Upper lobe of left lung (tissue), 6 donors: ENCODE data around the gene DGKZ. TPM values are rescaled to one million over a fixed set of nuclear protein-coding genes. Genes with fewer than 3 reads are reported as not detected.

Experiments used
- ATAC-seq, 2 donors: fragments of 200-7000 bp; cut with Tn5 transposase; one replicate each; pipeline ENCODE4 v1.9.1; 2022; ENCODE audit warnings: mild to moderate bottlenecking in 2 of 2, moderate library complexity in 2 of 2; ENCODE audit not compliant: low FRiP score in 2 of 2
- DNase-seq, 2 donors: peaks; one replicate each; pipeline ENCODE4 v3.0.0-alpha.2; 2019 to 2020
- H3K27ac ChIP-seq, 4 donors: fragments of 200-600 bp; sonication (generic); one replicate each; pipeline ENCODE4 v1.5.1; 2016 to 2019
- H3K27me3 ChIP-seq, 4 donors: fragments of 200-600 bp; sonication (generic); one replicate each; pipeline ENCODE4 v1.5.1; 2017 to 2019
- H3K36me3 ChIP-seq, 4 donors: fragments of 200-600 bp; sonication (generic); one replicate each; pipeline ENCODE4 v1.5.1; 2016 to 2019
- H3K4me1 ChIP-seq, 4 donors: fragments of 200-600 bp; sonication (generic); one replicate each; pipeline ENCODE4 v1.5.1; 2018 to 2019
- H3K4me3 ChIP-seq, 4 donors: fragments of 200-600 bp; sonication (generic); one replicate each; pipeline ENCODE4 v1.5.1; 2017 to 2019; ENCODE audit warnings: mild to moderate bottlenecking in 2 of 4, moderate library complexity in 1 of 4
- H3K9me3 ChIP-seq, 4 donors: fragments of 200-600 bp; sonication (generic); one replicate each; pipeline ENCODE4 v1.5.1; 2018 to 2019
- CTCF ChIP-seq, 6 experiments: fragments of 450-650 bp in 4 of 6; fragments of 200-600 bp in 2 of 6; sonication (generic) in 2 of 6; IDR thresholded peaks; one replicate each; pipeline ENCODE4 v1.5.1; 2016 to 2019; ENCODE audit warnings: antibody characterized with exemption in 6 of 6
- EP300 ChIP-seq, 4 donors: sonication (generic); formaldehyde crosslinking; IDR thresholded peaks; one replicate each; pipeline ENCODE4 v1.5.1; 2017; ENCODE audit warnings: antibody characterized with exemption in 4 of 4, control low read depth in 2 of 4
- POLR2A ChIP-seq, 4 donors: fragments of 450-650 bp; IDR thresholded peaks; one replicate each; pipeline ENCODE4 v1.5.1; 2016 to 2017; ENCODE audit warnings: antibody characterized with exemption in 4 of 4, mild to moderate bottlenecking in 2 of 4
- POLR2AphosphoS5 ChIP-seq, 2 donors: sonication (generic); formaldehyde crosslinking; IDR thresholded peaks; one replicate each; pipeline ENCODE4 v1.5.1; 2017; ENCODE audit warnings: antibody characterized with exemption in 2 of 2
- WGBS, 2 donors: methylation state at CpG; one replicate each; pipeline ENCODE4 v1.1.5; 2017 to 2018; 5-methylcytosine and 5-hydroxymethylcytosine counted together
- total RNA-seq, 6 donors: library from RNA; depleted of rRNA in 4 of 6; stranded (reverse); fragments of >200 nt in 4 of 6; gene quantifications; one replicate each; pipeline versions ENCODE4 v1.1.0 to v1.2.1, GENCODE V29; 2016 to 2021
- donor health status: DM: no; HTN: no; CAD: no; lungs with moderate emphysema.
- donor health status: DM: no; HTN: yes; CAD: no; lungs with severe emphysema.

The DGKZ gene
- total RNA-seq, 6 donors from 2014 or later: 55.1 to 145 (median 65.5) TPM

DNA sequence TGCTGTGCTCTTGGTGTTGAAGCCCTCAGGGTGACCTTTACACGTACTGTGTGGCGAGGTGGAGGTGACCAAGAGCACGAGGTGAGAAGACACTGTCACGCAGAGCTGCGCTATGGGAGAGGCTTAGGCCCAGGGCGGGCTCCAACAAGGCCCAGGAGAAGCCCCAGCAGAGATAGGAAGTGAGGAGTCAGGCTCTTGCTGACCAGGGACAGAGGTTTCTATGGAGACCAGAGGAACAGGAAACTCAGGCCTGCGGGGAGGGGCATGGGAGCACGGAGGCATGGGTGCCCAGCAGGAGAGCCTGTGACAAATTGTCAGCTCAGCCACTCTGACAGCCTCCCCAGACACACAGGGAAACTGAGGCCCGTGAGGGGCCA is 15.8 kb downstream of the DGKZ start:
- TF ChIP-seq CTCF (IDR thresholded peaks at IDR 0.05) (no peak), EP300 (IDR thresholded peaks at IDR 0.05) (no peak), POLR2AphosphoS5 (IDR thresholded peaks at IDR 0.05) (no peak), POLR2A (IDR thresholded peaks at IDR 0.05) (no peak)
- peak in 1 of 2 donors; percentile 78 for DNase-seq
- Histone ChIP-seq H3K27me3 (no peaks in the 10 kb centered on the region), H3K4me3 (peak overlapping the region in 1 of 4 donors; percentile 10), H3K36me3 (peaks cover 0 to 8% (median 4%) of the 10 kb centered on the region in 4 donors), H3K27ac (peak overlapping the region; percentile 67 to 91 (median 83)), H3K9me3 (no peaks in the 10 kb centered on the region), H3K4me1 (peaks cover 42 to 74% (median 55%) of the 10 kb centered on the region in 4 donors)
- ATAC-seq: peak; percentile 72 to 76
- WGBS, 2 donors: 47 to 50% methylated on average over 7 to 9 of the region's 9 CpGs

DNA sequence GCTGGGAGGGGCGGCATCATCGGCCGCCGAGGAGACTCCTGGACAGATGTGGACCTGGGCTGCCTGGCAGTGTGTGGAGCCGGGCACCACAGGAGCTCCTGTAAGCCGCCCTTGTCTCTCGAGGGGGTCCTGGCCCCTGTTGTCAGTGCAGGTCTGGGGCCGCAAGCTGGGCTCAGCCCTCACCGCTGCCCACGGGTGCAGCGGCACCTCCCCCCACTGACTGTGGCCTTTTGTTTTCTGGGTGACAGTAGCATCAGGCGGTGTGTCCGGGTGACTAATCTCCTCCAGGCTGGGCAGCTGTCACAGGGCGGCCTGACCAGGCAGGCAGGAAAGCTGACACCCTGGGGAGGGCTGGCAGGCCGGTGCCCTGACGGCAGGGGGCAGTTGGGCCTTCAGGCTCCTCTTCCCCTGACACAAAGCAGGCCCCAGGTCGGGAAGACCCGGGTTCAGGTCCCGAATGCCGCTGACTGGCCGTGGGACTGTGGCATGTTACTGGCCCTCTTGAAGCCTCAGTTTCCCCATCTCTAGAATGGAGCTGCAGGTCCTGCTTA is 16.3 kb downstream of the DGKZ start:
- H3K9me3 ChIP-seq: no peaks in the 10 kb centered on the region
- H3K4me3 ChIP-seq: no peak overlapping the region
- TF ChIP-seq CTCF (IDR thresholded peaks at IDR 0.05) (peak in 2 of 6 experiments; percentile 22 to 30), POLR2A (IDR thresholded peaks at IDR 0.05) (no peak)
- H3K4me1 ChIP-seq: peaks cover 42 to 74% (median 55%) of the 10 kb centered on the region in 4 donors
- peak overlapping the region; percentile 67 to 91 (median 83) for H3K27ac ChIP-seq
- 50 to 69% methylated on average over 4 to 21 of the region's 21 CpGs for WGBS, 2 donors
- ATAC-seq: peak; percentile 1 to 13
- H3K27me3 ChIP-seq: no peaks in the 10 kb centered on the region
- peak; percentile 49 to 73 for DNase-seq
- peaks cover 0 to 11% (median 8%) of the 10 kb centered on the region in 4 donors for H3K36me3 ChIP-seq

GRCh38 chr11:46364056-46364455 is 16.8 kb downstream of the DGKZ start:
- Histone ChIP-seq H3K27ac (peak overlapping the region in 3 of 4 donors; percentile 67 to 91 (median 87)), H3K4me3 (no peak overlapping the region), H3K9me3 (no peaks in the 10 kb centered on the region), H3K36me3 (peaks cover 0 to 13% (median 11%) of the 10 kb centered on the region in 4 donors), H3K4me1 (peaks cover 42 to 74% (median 55%) of the 10 kb centered on the region in 4 donors), H3K27me3 (no peaks in the 10 kb centered on the region)
- no peak for DNase-seq
- 83 to 87% methylated on average over 5 to 9 of the region's 9 CpGs for WGBS, 2 donors
- TF ChIP-seq POLR2AphosphoS5 (IDR thresholded peaks at IDR 0.05) (no peak), POLR2A (IDR thresholded peaks at IDR 0.05) (no peak), CTCF (IDR thresholded peaks at IDR 0.05) (no peak), EP300 (IDR thresholded peaks at IDR 0.05) (no peak)
- no peak for ATAC-seq

GRCh38 chr11:46364791-46365190 is 17.5 kb downstream of the DGKZ start:
- Histone ChIP-seq H3K4me3 (no peak overlapping the region), H3K9me3 (no peaks in the 10 kb centered on the region), H3K27me3 (no peaks in the 10 kb centered on the region), H3K4me1 (peaks cover 40 to 71% (median 54%) of the 10 kb centered on the region in 4 donors), H3K27ac (peak overlapping the region in 1 of 4 donors; percentile 91), H3K36me3 (peaks cover 0 to 15% (median 14%) of the 10 kb centered on the region in 4 donors)
- no peak for ATAC-seq
- TF ChIP-seq POLR2AphosphoS5 (IDR thresholded peaks at IDR 0.05) (no peak), POLR2A (IDR thresholded peaks at IDR 0.05) (no peak), CTCF (IDR thresholded peaks at IDR 0.05) (no peak)
- peak in 1 of 2 donors; percentile 29 for DNase-seq
- WGBS, 2 donors: 76% methylated on average over 2 of the region's 3 CpGs; no CpG with 5 or more reads in 1 of the 2 donors

- no peaks in the 10 kb centered on the region for H3K9me3 ChIP-seq
- WGBS, 2 donors: 91 to 95% methylated on average over 18 to 22 of the region's 22 CpGs
- H3K27ac ChIP-seq: peak overlapping the region in 1 of 4 donors; percentile 7
- DNase-seq: peak in 1 of 2 donors; percentile 85
- no peak for ATAC-seq
- H3K36me3 ChIP-seq: peaks cover 0 to 30% (median 29%) of the 10 kb centered on the region in 4 donors
- H3K27me3 ChIP-seq: no peaks in the 10 kb centered on the region
- H3K4me1 ChIP-seq: peaks cover 30 to 64% (median 45%) of the 10 kb centered on the region in 4 donors
- no peak overlapping the region for H3K4me3 ChIP-seq
- TF ChIP-seq CTCF (IDR thresholded peaks at IDR 0.05) (no peak), POLR2A (IDR thresholded peaks at IDR 0.05) (no peak), EP300 (IDR thresholded peaks at IDR 0.05) (no peak), POLR2AphosphoS5 (IDR thresholded peaks at IDR 0.05) (no peak)
Observed at GRCh38 chr11:46366260-46366659, 19.0 kb downstream of the DGKZ start.
